Lower leg skin (tissue), 3 donors: ENCODE measurements around the gene DNAJC16.

Source experiments
- CTCF ChIP-seq, 3 donors: fragments of 450-650 bp; IDR thresholded peaks; one replicate each; pipeline ENCODE4 v1.5.1; 2016; ENCODE audit warnings: antibody characterized with exemption in 3 of 3, mild to moderate bottlenecking in 3 of 3, moderate library complexity in 2 of 3
- POLR2A ChIP-seq, 2 donors: fragments of 450-650 bp; IDR thresholded peaks; one replicate each; pipeline ENCODE4 v1.6.1; 2016 to 2017; ENCODE audit warnings: antibody characterized with exemption in 2 of 2, mild to moderate bottlenecking in 1 of 2, moderate library complexity in 1 of 2

- no peak for TF ChIP-seq CTCF (IDR thresholded peaks at IDR 0.05)
- no peak for TF ChIP-seq POLR2A (IDR thresholded peaks at IDR 0.05)
Observed at GRCh38 chr1:15609631-15610030, 83.0 kb downstream of the DNAJC16 start.
